Mesenchymal stem cell (in vitro differentiated cells and primary cell): ENCODE data around the gene KCNJ8.

ENCODE experiments used
- DNase-seq: peaks from one replicate; pipeline ENCODE4 v3.0.0-alpha.2; 2013
- H2AFZ ChIP-seq: one replicate; pipeline ENCODE4 v1.6.1; 2013; ENCODE audit warnings: low read depth, mild to moderate bottlenecking, control low read depth, inconsistent platforms, low read length, moderate library complexity
- H2AK5ac ChIP-seq: 2 replicates; pipeline ENCODE4 v1.6.1; 2013; ENCODE audit warnings: low read length, moderate library complexity, mild to moderate bottlenecking, inconsistent platforms; ENCODE audit not compliant: severe bottlenecking
- H2BK120ac ChIP-seq: one replicate; pipeline ENCODE4 v1.6.1; 2013; ENCODE audit warnings: low read depth, mild to moderate bottlenecking, inconsistent platforms, low read length, moderate library complexity
- H2BK12ac ChIP-seq, 2 experiments: one replicate each; pipeline ENCODE4 v1.6.1; 2013; ENCODE audit warnings: inconsistent platforms in 2 of 2, low read length in 2 of 2, mild to moderate bottlenecking in 2 of 2, moderate library complexity in 2 of 2, control low read depth in 1 of 2
- H2BK15ac ChIP-seq: one replicate; pipeline ENCODE4 v1.6.1; 2013; ENCODE audit warnings: mild to moderate bottlenecking, low read depth, inconsistent platforms; ENCODE audit not compliant: poor library complexity, severe bottlenecking
- H2BK5ac ChIP-seq: 2 replicates; pipeline ENCODE4 v1.6.1; 2013; ENCODE audit warnings: low read depth, mild to moderate bottlenecking, low read length, control low read depth, inconsistent platforms; ENCODE audit not compliant: poor library complexity, severe bottlenecking
- H3K14ac ChIP-seq, 2 experiments: one replicate each; pipeline ENCODE4 v1.6.1; 2013; ENCODE audit warnings: inconsistent platforms in 2 of 2, low read length in 2 of 2, control low read depth in 1 of 2, mild to moderate bottlenecking in 1 of 2, moderate library complexity in 1 of 2
- H3K18ac ChIP-seq, 2 experiments: one replicate each; pipeline ENCODE4 v1.6.1; 2013; ENCODE audit warnings: inconsistent platforms in 2 of 2, low read length in 2 of 2, control low read depth in 1 of 2, low read depth in 1 of 2, mild to moderate bottlenecking in 1 of 2
- H3K23ac ChIP-seq, 2 experiments: one replicate each; pipeline ENCODE4 v1.6.1; 2013; ENCODE audit warnings: inconsistent platforms in 2 of 2, low read length in 2 of 2, mild to moderate bottlenecking in 2 of 2, moderate library complexity in 2 of 2, control low read depth in 1 of 2
- H3K27ac ChIP-seq: 2 replicates; pipeline ENCODE4 v1.5.1; 2013; ENCODE audit warnings: mild to moderate bottlenecking, moderate library complexity, low read length, control low read depth, inconsistent platforms; ENCODE audit not compliant: poor library complexity, severe bottlenecking
- H3K27me3 ChIP-seq, 2 experiments: 2 replicates each; pipeline versions ENCODE4 v1.6.1 to v1.7.0; 2013; ENCODE audit warnings: low read length in 2 of 2, mild to moderate bottlenecking in 2 of 2, moderate library complexity in 2 of 2, control low read depth in 1 of 2, inconsistent platforms in 1 of 2; ENCODE audit not compliant: control insufficient read depth in 1 of 2, insufficient read depth in 1 of 2
- H3K36me3 ChIP-seq, 2 experiments: 2 replicates each; pipeline versions ENCODE4 v1.6.1 to v1.7.0; 2013; ENCODE audit warnings: low read length in 2 of 2, control low read depth in 1 of 2, inconsistent platforms in 1 of 2, low read depth in 1 of 2, mild to moderate bottlenecking in 1 of 2; ENCODE audit not compliant: insufficient read depth in 2 of 2, control insufficient read depth in 1 of 2
- H3K4ac ChIP-seq, 2 experiments: one replicate each; pipeline ENCODE4 v1.6.1; 2013; ENCODE audit warnings: inconsistent platforms in 2 of 2, low read length in 2 of 2, mild to moderate bottlenecking in 2 of 2, moderate library complexity in 2 of 2, control low read depth in 1 of 2, low read depth in 1 of 2
- H3K4me1 ChIP-seq: 2 replicates; pipeline ENCODE4 v1.6.1; 2013; ENCODE audit warnings: low read depth, low read length, control low read depth; ENCODE audit not compliant: control insufficient read depth, insufficient read depth
- H3K4me2 ChIP-seq: 2 replicates; pipeline ENCODE4 v1.6.1; 2013; ENCODE audit warnings: low read length, mild to moderate bottlenecking, inconsistent platforms; ENCODE audit not compliant: poor library complexity, severe bottlenecking
- H3K4me3 ChIP-seq, 2 experiments: 2 replicates each; pipeline versions ENCODE4 v1.5.1 to v1.7.0; 2013; ENCODE audit warnings: low read length in 2 of 2, mild to moderate bottlenecking in 2 of 2, control low read depth in 1 of 2, low read depth in 1 of 2; ENCODE audit not compliant: insufficient read depth in 1 of 2
- H3K79me1 ChIP-seq: replicated peaks from 2 replicates; pipeline ENCODE4 v1.6.1; 2013; ENCODE audit warnings: mild to moderate bottlenecking, control low read depth, low read length, inconsistent platforms; ENCODE audit not compliant: poor library complexity, severe bottlenecking
- H3K9ac ChIP-seq: 2 replicates; pipeline ENCODE4 v1.7.0; 2013; ENCODE audit warnings: mild to moderate bottlenecking, low read length, moderate library complexity
- H3K9me3 ChIP-seq: 2 replicates; pipeline ENCODE4 v1.7.0; 2013; ENCODE audit warnings: mild to moderate bottlenecking, low read length; ENCODE audit not compliant: control insufficient read depth
- H4K8ac ChIP-seq: one replicate; pipeline ENCODE4 v1.6.1; 2013; ENCODE audit warnings: inconsistent platforms, mild to moderate bottlenecking, low read length, moderate library complexity
- H4K91ac ChIP-seq: one replicate; pipeline ENCODE4 v1.6.1; 2013; ENCODE audit warnings: mild to moderate bottlenecking, low read length, inconsistent platforms
- WGBS: methylation state at CpG from one replicate; pipeline ENCODE4 v1.1.7; 2013; ENCODE audit warnings: mixed read lengths; 5-methylcytosine and 5-hydroxymethylcytosine counted together

The KCNJ8 gene

GRCh38 chr12:21775133-21775820 is 771 bp upstream of the KCNJ8 start:
- peak overlapping the region; percentile 71 for H3K9ac ChIP-seq
- 32% methylated on average over 11 of the region's 14 CpGs for WGBS
- no peak overlapping the region for H3K18ac ChIP-seq
- no peak overlapping the region for H2BK120ac ChIP-seq
- H2BK15ac ChIP-seq = no peak overlapping the region
- H3K36me3 ChIP-seq = no peaks in the 10 kb centered on the region
- H3K4me1 ChIP-seq = peaks cover 4% of the 10 kb centered on the region
- H2AFZ ChIP-seq = no peak overlapping the region
- peak overlapping the region; percentile 56 for H3K27ac ChIP-seq
- no peak for DNase-seq
- H3K79me1 ChIP-seq = no peaks in the 10 kb centered on the region
- H3K4me2 ChIP-seq = peak overlapping the region; percentile 63
- no peak overlapping the region for H3K14ac ChIP-seq
- H3K27me3 ChIP-seq = no peaks in the 10 kb centered on the region
- H3K4me3 ChIP-seq = peak overlapping the region in 1 of 2 experiments; percentile 69
- no peak overlapping the region for H3K4ac ChIP-seq
- H2AK5ac ChIP-seq = no peak overlapping the region
- H2BK12ac ChIP-seq = no peak overlapping the region
- H4K91ac ChIP-seq = no peak overlapping the region
- H3K9me3 ChIP-seq = no peaks in the 10 kb centered on the region
- no peak overlapping the region for H4K8ac ChIP-seq
- H3K23ac ChIP-seq = no peak overlapping the region
- H2BK5ac ChIP-seq = no peak overlapping the region

- DNase-seq = no peak
- H3K27ac ChIP-seq = peak overlapping the region; percentile 62
- peak overlapping the region in 1 of 2 experiments; percentile 79 for H3K4me3 ChIP-seq
- H3K27me3 ChIP-seq = no peaks in the 10 kb centered on the region
- no peak overlapping the region for H2BK12ac ChIP-seq
- no peaks in the 10 kb centered on the region for H3K9me3 ChIP-seq
- no peak overlapping the region for H2AFZ ChIP-seq
- no peak overlapping the region for H2BK15ac ChIP-seq
- no peak overlapping the region for H4K91ac ChIP-seq
- H3K4me1 ChIP-seq = peaks cover 4% of the 10 kb centered on the region
- peak overlapping the region; percentile 77 for H3K9ac ChIP-seq
- H3K14ac ChIP-seq = no peak overlapping the region
- WGBS = 67% methylated on average over 9 of the region's 10 CpGs
- no peak overlapping the region for H2BK120ac ChIP-seq
- H2BK5ac ChIP-seq = no peak overlapping the region
- H3K4ac ChIP-seq = no peak overlapping the region
- peak overlapping the region; percentile 70 for H3K4me2 ChIP-seq
- H3K23ac ChIP-seq = no peak overlapping the region
- no peaks in the 10 kb centered on the region for H3K36me3 ChIP-seq
- H3K18ac ChIP-seq = no peak overlapping the region
- H2AK5ac ChIP-seq = peak overlapping the region; percentile 69
- no peaks in the 10 kb centered on the region for H3K79me1 ChIP-seq
- no peak overlapping the region for H4K8ac ChIP-seq
These were observed 700 bp downstream of the KCNJ8 start for GRCh38 chr12:21773806-21774205.

GRCh38 chr12:21773263-21773741 is 1.2 kb downstream of the KCNJ8 start:
- Histone ChIP-seq H2BK120ac (no peak overlapping the region), H3K9me3 (no peaks in the 10 kb centered on the region), H3K79me1 (peaks cover 1% of the 10 kb centered on the region), H3K4ac (no peak overlapping the region), H2AFZ (no peak overlapping the region), H3K18ac (no peak overlapping the region), H3K36me3 (no peaks in the 10 kb centered on the region), H3K9ac (peak overlapping the region; percentile 77), H3K4me2 (peak overlapping the region; percentile 60), H3K27ac (peak overlapping the region; percentile 32), H3K14ac (no peak overlapping the region), H4K91ac (no peak overlapping the region), H3K4me1 (peaks cover 4% of the 10 kb centered on the region), H3K27me3 (no peaks in the 10 kb centered on the region), H2BK12ac (no peak overlapping the region), H3K23ac (no peak overlapping the region), H2BK15ac (no peak overlapping the region), H3K4me3 (peak overlapping the region; percentile 39 to 79), H2AK5ac (peak overlapping the region; percentile 29), H2BK5ac (no peak overlapping the region), H4K8ac (no peak overlapping the region)
- WGBS = 23% methylated on average over 20 of the region's 23 CpGs
- DNase-seq = no peak

GRCh38 chr12:21771311-21771710 is 3.2 kb downstream of the KCNJ8 start:
- Histone ChIP-seq H3K4me2 (no peak overlapping the region), H3K4ac (no peak overlapping the region), H4K91ac (no peak overlapping the region), H2BK15ac (no peak overlapping the region), H3K4me1 (peaks cover 4% of the 10 kb centered on the region), H3K27ac (no peak overlapping the region), H3K79me1 (peaks cover 5% of the 10 kb centered on the region), H3K27me3 (no peaks in the 10 kb centered on the region), H2BK12ac (no peak overlapping the region), H4K8ac (no peak overlapping the region), H3K9ac (no peak overlapping the region), H3K36me3 (peaks cover 0 to 7% of the 10 kb centered on the region in 2 experiments), H2BK120ac (no peak overlapping the region), H3K4me3 (no peak overlapping the region), H3K23ac (no peak overlapping the region), H2AFZ (no peak overlapping the region), H2AK5ac (no peak overlapping the region), H3K14ac (no peak overlapping the region), H3K18ac (no peak overlapping the region), H2BK5ac (no peak overlapping the region), H3K9me3 (no peaks in the 10 kb centered on the region)
- no peak for DNase-seq
- WGBS = 92% methylated on average over 1 of the region's 1 CpG
